ENCODE results near the gene TANGO2. TPM values are rescaled to one million over a fixed set of nuclear protein-coding genes. Genes with fewer than 3 reads are reported as not detected.
"Not testable (repeated sequence)": the region's sequence is repeated elsewhere in the genome, so short reads cannot be mapped to it uniquely, and the experiment has no call there.

TANGO2 gene
- polyA plus RNA-seq, 1 donor = 9.4 TPM

- no peak for DNase-seq (ENCODE audit: low read depth)
These were observed 41.8 kb downstream of the TANGO2 start for GRCh38 chr22:20062766-20063083.

DNA sequence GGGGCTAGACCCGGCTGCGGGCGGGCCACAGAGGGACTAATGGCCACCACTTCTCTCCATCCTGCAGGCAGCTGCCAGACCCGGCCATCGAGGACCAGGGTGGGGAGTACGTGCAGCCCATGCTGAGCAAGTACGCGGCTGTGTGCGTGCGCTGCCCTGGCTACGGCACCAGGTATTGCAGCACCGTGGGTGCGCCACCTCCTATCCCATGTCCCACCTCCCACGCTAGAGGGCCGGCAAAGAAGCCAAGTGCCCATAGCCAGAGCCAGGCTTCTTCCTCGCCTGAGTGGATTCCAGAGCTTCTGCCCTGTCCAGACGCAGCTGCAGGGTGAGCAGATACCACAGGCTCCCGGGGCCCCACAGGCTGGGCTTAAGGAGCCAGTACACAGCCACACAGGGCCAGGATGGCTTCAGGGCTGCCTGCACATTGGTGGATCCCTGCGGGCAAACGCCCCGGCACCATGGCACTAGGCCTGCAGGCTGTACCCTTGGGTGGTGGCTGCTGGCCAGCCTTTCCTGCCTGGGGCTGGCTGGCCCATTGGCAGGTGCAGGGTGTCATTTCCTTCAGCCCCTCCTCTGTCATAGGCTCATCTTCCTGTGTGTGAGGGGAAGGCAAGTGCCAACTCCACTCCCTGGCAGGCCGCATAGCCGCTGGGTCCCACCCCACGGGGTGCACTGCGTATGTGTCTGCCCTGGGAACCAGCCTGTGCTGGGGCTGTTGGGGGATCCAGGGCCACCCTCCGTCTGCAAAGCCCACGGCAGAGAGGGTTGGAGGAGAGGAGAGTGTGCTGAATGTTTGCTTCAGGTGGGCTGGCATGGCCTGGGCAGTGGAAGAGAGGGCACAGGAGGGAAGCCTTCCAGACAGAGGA, 42.6 kb downstream of the TANGO2 start:
- no peak for DNase-seq (ENCODE audit: low read depth)

DNA sequence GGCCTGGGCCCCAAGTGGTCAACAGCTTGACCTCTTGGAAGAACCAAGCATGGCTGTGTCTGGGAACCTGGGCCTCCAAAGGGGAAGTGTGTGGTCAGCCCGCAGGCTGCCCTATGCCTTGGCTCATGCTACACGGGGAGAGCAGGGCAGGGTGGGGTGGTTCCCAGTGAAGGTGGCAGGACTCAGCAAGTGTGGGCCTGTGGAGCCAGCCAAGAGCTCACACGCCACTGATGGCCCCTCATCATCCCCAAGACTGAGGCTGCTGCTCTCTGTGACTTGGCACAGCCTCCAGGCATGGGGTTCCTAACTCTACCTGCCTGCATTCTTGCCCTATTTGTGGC, 43.2 kb downstream of the TANGO2 start:
- DNase-seq (ENCODE audit: low read depth) = no peak

DNA sequence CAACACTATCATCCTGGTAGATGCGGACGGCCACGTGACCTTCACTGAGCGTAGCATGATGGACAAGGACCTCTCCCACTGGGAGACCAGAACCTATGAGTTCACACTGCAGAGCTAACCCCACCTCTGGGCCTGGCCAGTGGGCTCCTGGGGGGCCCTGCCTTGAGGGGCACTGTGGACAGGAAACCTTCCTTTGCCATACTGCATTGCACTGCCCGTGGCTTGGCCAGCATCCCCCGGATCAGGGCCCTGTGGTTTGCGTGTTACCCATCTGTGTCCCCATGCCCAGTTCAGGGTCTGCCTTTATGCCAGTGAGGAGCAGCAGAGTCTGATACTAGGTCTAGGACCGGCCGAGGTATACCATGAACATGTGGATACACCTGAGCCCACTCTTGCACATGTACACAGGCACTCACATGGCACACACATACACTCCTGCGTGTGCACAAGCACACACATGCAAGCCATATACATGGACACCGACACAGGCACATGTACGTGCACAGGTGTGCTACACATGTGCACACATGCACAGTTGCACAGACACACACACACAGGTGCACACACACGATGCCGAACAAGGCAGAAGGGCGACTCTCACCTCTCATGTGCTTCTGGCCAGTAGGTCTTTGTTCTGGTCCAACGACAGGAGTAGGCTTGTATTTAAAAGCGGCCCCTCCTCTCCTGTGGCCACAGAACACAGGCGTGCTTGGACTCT, 43.8 kb downstream of the TANGO2 start:
- DNase-seq (ENCODE audit: low read depth) = no peak

GRCh38 chr22:20065896-20066616, 45.1 kb downstream of the TANGO2 start:
- DNase-seq (ENCODE audit: low read depth) = no peak

- DNase-seq (ENCODE audit: low read depth) = no peak
These were observed 45.9 kb downstream of the TANGO2 start for GRCh38 chr22:20066617-20067383.

DNA sequence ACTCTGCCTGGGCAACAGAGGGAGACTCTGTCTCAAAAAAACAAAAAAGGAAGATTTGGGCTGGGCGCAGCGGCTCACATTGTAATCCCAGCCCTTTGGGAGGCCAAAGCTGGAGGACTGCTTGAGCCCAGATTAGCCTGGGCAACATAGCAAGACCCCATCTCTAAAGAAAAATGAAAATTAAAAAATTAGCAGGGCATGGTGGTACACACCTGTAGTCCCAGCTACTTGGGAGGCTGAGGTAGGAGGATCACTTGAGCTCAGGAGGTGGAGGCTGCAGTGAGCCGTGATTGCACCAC, 46.4 kb downstream of the TANGO2 start:
- not testable (repeated sequence) for DNase-seq (ENCODE audit: low read depth)

GRCh38 chr22:20068640-20069039, 47.7 kb downstream of the TANGO2 start:
- no peak for DNase-seq (ENCODE audit: low read depth)

GRCh38 chr22:20069331-20070042, 48.6 kb downstream of the TANGO2 start:
- no peak for DNase-seq (ENCODE audit: low read depth)

- DNase-seq (ENCODE audit: low read depth) = no peak
These were observed 50.6 kb downstream of the TANGO2 start for GRCh38 chr22:20071524-20071972.

DNA sequence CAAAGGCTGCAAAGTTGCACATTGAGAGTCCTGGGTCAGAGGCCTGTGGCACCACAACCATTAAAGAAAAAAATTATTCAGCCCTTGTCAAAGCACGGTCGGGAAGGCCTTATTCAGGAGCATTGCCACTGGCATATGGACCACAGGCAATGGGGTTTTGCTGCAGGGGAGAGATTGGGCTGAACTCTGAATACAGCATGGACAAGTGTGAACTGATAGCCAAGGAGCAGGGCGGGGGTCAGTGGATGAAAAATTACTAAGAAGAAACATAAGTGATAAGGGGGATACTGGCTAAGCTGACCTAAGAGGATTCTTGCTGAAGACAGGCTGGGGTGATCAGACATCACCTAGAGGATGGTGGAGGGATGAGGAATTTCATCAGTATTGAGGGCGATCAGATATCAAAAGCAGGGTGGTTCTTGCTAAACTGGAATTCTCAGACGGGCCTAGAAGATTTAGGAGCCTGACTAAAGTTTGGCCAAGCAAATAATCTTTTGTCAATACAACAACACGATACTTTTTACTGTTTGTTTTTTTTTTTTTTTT, 55.8 kb downstream of the TANGO2 start:
- DNase-seq (ENCODE audit: low read depth) = no peak

GRCh38 chr22:20079745-20080444, 59.0 kb downstream of the TANGO2 start, which contains the start of gene DGCR8:
Gene DGCR8, plus strand, starts transcription at chr22:20080241. Its CDS starts 5,723 bp downstream, at chr22:20085964.
- DNase-seq (ENCODE audit: low read depth) = peak; percentile 95

- DNase-seq (ENCODE audit: low read depth) = no peak
These were observed 59.5 kb downstream of the TANGO2 start for GRCh38 chr22:20080445-20080775.

GRCh38 chr22:20080776-20081654, 60.1 kb downstream of the TANGO2 start:
- DNase-seq (ENCODE audit: low read depth) = peak; percentile 11

DNA sequence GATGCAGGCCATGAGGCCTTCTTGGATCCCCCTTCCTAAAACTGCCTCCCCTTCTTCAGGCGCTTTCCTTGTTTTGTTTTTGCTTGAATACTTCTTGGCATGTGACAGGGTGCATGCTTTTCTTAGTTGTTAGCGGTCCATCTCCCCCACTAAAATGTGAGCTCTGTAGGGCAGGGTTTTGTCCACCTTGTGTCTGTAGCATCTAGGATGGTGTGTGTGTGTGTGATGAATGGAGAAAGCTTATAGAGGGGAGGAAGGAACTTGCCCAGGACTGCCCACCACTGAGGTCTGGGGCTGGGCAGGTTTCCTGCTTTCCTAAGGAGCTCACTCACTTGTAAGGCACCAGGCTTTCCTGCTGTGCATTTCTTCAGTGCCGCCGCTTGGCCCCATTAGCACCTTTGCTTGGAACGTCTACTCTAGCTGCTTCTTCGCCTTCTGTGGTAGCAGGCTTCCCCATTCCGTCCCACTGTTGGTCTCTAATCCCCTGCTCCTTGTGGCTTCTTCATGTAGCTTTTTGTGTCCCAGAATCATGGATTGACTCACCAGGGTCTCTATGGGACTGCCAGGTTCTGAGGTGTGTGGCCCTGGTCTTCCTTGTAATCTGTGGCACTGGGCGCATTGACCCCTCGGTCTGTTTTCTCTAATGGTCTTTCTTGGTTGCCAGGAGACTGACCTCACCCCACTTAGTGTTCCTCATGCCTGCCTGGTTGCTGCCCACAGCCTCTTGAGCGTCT, 62.4 kb downstream of the TANGO2 start:
- DNase-seq (ENCODE audit: low read depth) = no peak

DNA sequence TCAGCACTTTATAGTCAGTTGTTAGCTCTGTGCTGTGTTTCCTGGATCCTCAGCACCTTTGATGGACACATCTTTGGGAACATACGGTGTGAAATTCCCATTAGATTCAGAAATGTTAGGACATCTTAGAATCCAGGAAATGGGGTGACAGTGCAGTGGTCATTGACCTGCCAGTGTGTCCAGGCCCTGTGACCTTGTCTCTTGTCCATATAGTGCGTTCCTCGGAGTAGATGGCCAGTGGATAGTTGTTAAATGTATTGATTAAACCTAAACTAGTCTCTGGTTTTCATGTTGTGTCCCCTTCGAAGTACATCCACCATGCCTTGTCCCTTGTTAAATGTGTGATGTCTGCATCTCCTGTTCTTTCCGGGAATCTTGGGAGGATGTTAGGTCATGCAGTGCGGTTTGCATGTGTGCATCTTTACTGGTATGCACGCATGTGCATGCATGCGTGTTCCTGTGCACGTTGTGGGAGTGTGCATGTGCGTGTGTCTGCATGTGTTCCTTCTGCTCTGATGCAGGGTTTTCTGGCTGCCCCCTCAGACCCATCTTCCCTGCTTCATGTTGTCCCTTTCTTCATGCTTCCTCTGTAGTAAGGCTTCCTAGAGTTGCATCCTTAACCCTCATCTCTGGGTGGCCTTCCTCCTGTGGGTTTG, 63.1 kb downstream of the TANGO2 start:
- no peak for DNase-seq (ENCODE audit: low read depth)

GRCh38 chr22:20084547-20085413, 63.9 kb downstream of the TANGO2 start:
- no peak for DNase-seq (ENCODE audit: low read depth)

Measured in forelimb muscle (tissue), 1 donor.